Fibroblast of lung (primary cell): ENCODE data around the gene TMEM120A.

Experiments used
- CTCF ChIP-seq, 2 donors: IDR thresholded peaks in 1 of 2; conservative IDR thresholded peaks in 1 of 2; 1 replicate in 1 of 2; 2 replicates in 1 of 2; pipeline ENCODE4 v1.5.1; 2011 to 2012; ENCODE audit warnings: low read length in 2 of 2, control low read depth in 1 of 2, inconsistent platforms in 1 of 2, low read depth in 1 of 2, mild to moderate bottlenecking in 1 of 2
- EZH2 ChIP-seq: IDR thresholded peaks from 2 replicates; pipeline ENCODE4 v1.5.1; 2012; ENCODE audit warnings: low read length, control low read depth, mild to moderate bottlenecking; ENCODE audit errors: missing control alignments

DNA sequence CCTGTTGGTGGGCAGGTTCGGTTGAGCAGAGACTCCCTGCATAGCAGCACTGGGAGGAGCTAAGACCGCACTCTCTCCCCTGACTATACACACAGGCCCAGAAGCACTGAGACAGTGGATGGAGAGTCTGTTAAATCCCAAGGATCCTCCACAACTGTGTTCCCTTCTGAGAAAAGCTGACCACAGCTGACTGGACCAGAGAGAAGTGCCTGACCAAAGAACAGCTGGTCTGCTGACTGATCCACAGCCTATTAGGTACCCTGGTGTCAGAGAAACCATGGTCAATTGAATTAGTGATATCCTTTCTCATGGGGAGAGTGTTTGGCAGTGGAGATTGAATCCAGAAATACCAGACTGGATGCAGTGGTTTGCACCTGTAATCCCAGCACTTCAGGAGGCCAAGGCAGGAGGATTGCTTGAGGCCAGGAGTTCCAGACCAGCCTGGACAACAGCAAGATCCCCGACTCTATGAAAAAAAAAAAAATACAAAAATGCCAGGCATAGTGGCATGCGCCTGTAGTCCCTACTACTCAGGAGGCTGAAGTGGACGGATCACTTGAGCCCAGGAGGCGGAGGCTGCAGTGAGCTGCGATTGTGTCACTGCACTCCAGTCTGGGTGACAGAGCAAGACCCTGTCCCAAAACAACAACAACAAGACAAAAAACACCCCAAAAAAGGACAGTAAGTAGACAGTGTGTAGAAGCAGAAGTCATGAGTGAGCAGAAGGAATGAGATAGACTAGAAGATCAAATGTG lies 27.8 kb upstream of the TMEM120A start:
- TF ChIP-seq CTCF (conservative IDR thresholded peaks at IDR 0.05 in 1 of 2, IDR thresholded peaks at IDR 0.05 in 1 of 2; ENCODE audit: low read depth in 1 of 2, low read length in 2 of 2), result no peak
- no peak for TF ChIP-seq EZH2
